ENCODE results near the gene NR1D1.
"Not testable (repeated sequence)": the region's sequence is repeated elsewhere in the genome, so short reads cannot be mapped to it uniquely, and the experiment has no call there.

NR1D1 gene

GRCh38 chr17:40100419-40100668, at the start of gene NR1D1:
TSS of gene NR1D1 (minus strand) at chr17:40100589. CDS start at chr17:40100094, 495 bp downstream.
- H4K20me1 ChIP-seq (ENCODE audit: insufficient read depth, low read length, poor library complexity, severe bottlenecking), result peaks cover 7% of the 10 kb centered on the region
- no peaks in the 10 kb centered on the region for H3K9me2 ChIP-seq (replicated peaks; ENCODE audit: low read depth, low read length)
- peak within 1 kb of the TSS; percentile 66 for H3K9ac ChIP-seq (ENCODE audit: low read depth, low read length, poor library complexity, severe bottlenecking)
- H3K4me1 ChIP-seq (ENCODE audit: insufficient read depth, low read length, poor library complexity, severe bottlenecking), result peaks cover 66% of the 10 kb centered on the region
- TF ChIP-seq CTCF (conservative IDR thresholded peaks at IDR 0.05; ENCODE audit: low read length) (no peak), EZH2phosphoT487 (IDR thresholded peaks at IDR 0.05; ENCODE audit: borderline replicate concordance) (no peak)
- H3F3A ChIP-seq (ENCODE audit: low read depth), result no peaks in the 10 kb centered on the region
- no peaks in the 10 kb centered on the region for H3K27me3 ChIP-seq (ENCODE audit: insufficient read depth, low read length, poor library complexity, severe bottlenecking)
- no peaks in the 10 kb centered on the region for H3K9me3 ChIP-seq (ENCODE audit: insufficient read depth, low read depth, low read length)
- no peaks in the 10 kb centered on the region for H3K36me3 ChIP-seq (ENCODE audit: insufficient read depth, low read length)
- H3K4me2 ChIP-seq (ENCODE audit: low read depth, low read length, poor library complexity, severe bottlenecking), result peak within 1 kb of the TSS; percentile 96
- H2AFZ ChIP-seq (ENCODE audit: low read length), result peak within 1 kb of the TSS; percentile 84
- H3K4me3 ChIP-seq (ENCODE audit: low read length, poor library complexity, severe bottlenecking), result peak within 1 kb of the TSS; percentile 80
- H3K79me2 ChIP-seq (ENCODE audit: insufficient read depth, low read length), result peaks cover 11% of the 10 kb centered on the region; the same call in 1 of the 2 replicates

- no peak overlapping the region for H3K9ac ChIP-seq (ENCODE audit: low read depth, low read length, poor library complexity, severe bottlenecking)
- H2AFZ ChIP-seq (ENCODE audit: low read length), result no peak overlapping the region
- TF ChIP-seq EZH2phosphoT487 (IDR thresholded peaks at IDR 0.05; ENCODE audit: borderline replicate concordance) (no peak), CTCF (conservative IDR thresholded peaks at IDR 0.05; ENCODE audit: low read length) (no peak)
- H3K4me2 ChIP-seq (ENCODE audit: low read depth, low read length, poor library complexity, severe bottlenecking), result peak overlapping the region; percentile 59
- H3K27me3 ChIP-seq (ENCODE audit: insufficient read depth, low read length, poor library complexity, severe bottlenecking), result no peaks in the 10 kb centered on the region
- peaks cover 71% of the 10 kb centered on the region for H3K79me2 ChIP-seq (ENCODE audit: insufficient read depth, low read length)
- H3K4me3 ChIP-seq (ENCODE audit: low read length, poor library complexity, severe bottlenecking), result no peak overlapping the region
- H3K4me1 ChIP-seq (ENCODE audit: insufficient read depth, low read length, poor library complexity, severe bottlenecking), result peaks cover 20% of the 10 kb centered on the region
- H3K9me3 ChIP-seq (ENCODE audit: insufficient read depth, low read depth, low read length), result no peaks in the 10 kb centered on the region
- H4K20me1 ChIP-seq (ENCODE audit: insufficient read depth, low read length, poor library complexity, severe bottlenecking), result peaks cover 34% of the 10 kb centered on the region
- no peaks in the 10 kb centered on the region for H3K9me2 ChIP-seq (replicated peaks; ENCODE audit: low read depth, low read length)
- H3K36me3 ChIP-seq (ENCODE audit: insufficient read depth, low read length), result peaks cover 36% of the 10 kb centered on the region; the same call in 1 of the 2 replicates
- H3F3A ChIP-seq (ENCODE audit: low read depth), result no peaks in the 10 kb centered on the region
Measured at GRCh38 chr17:40148527-40148926, 48.1 kb upstream of the NR1D1 start.

- Histone ChIP-seq H3K27me3 (ENCODE audit: insufficient read depth, low read length, poor library complexity, severe bottlenecking) (no peaks in the 10 kb centered on the region), H3K4me1 (ENCODE audit: insufficient read depth, low read length, poor library complexity, severe bottlenecking) (peaks cover 31% of the 10 kb centered on the region), H3F3A (ENCODE audit: low read depth) (no peaks in the 10 kb centered on the region), H4K20me1 (ENCODE audit: insufficient read depth, low read length, poor library complexity, severe bottlenecking) (peaks cover 25% of the 10 kb centered on the region), H3K9me2 (replicated peaks; ENCODE audit: low read depth, low read length) (no peaks in the 10 kb centered on the region), H3K4me3 (ENCODE audit: low read length, poor library complexity, severe bottlenecking) (no peak overlapping the region), H2AFZ (ENCODE audit: low read length) (no peak overlapping the region), H3K36me3 (ENCODE audit: insufficient read depth, low read length) (peaks cover 22% of the 10 kb centered on the region; the same call in 1 of the 2 replicates), H3K79me2 (ENCODE audit: insufficient read depth, low read length) (peaks cover 69% of the 10 kb centered on the region), H3K4me2 (ENCODE audit: low read depth, low read length, poor library complexity, severe bottlenecking) (no peak overlapping the region), H3K9ac (ENCODE audit: low read depth, low read length, poor library complexity, severe bottlenecking) (no peak overlapping the region), H3K9me3 (ENCODE audit: insufficient read depth, low read depth, low read length) (no peaks in the 10 kb centered on the region)
- no peak for TF ChIP-seq CTCF (conservative IDR thresholded peaks at IDR 0.05; ENCODE audit: low read length)
- no peak for TF ChIP-seq EZH2phosphoT487 (IDR thresholded peaks at IDR 0.05; ENCODE audit: borderline replicate concordance)
Measured at GRCh38 chr17:40145476-40145875, 45.1 kb upstream of the NR1D1 start.

- H3K4me2 ChIP-seq (ENCODE audit: low read depth, low read length, poor library complexity, severe bottlenecking), result not testable (repeated sequence)
Measured at GRCh38 chr17:40143166-40143565, 42.8 kb upstream of the NR1D1 start.

More at GRCh38 chr17:40143166-40143565, 42.8 kb upstream of the NR1D1 start:
- H3K36me3 ChIP-seq (ENCODE audit: insufficient read depth, low read length); H3K4me3 ChIP-seq (ENCODE audit: low read length, poor library complexity, severe bottlenecking); H3K9me3 ChIP-seq (ENCODE audit: insufficient read depth, low read depth, low read length); H3K9me2 ChIP-seq (replicated peaks; ENCODE audit: low read depth, low read length); H3K9ac ChIP-seq (ENCODE audit: low read depth, low read length, poor library complexity, severe bottlenecking); H3K27me3 ChIP-seq (ENCODE audit: insufficient read depth, low read length, poor library complexity, severe bottlenecking); H2AFZ ChIP-seq (ENCODE audit: low read length); H3F3A ChIP-seq (ENCODE audit: low read depth): not testable (repeated sequence)
- peaks cover 63% of the 10 kb centered on the region for H3K79me2 ChIP-seq (ENCODE audit: insufficient read depth, low read length)
- peaks cover 35% of the 10 kb centered on the region for H3K4me1 ChIP-seq (ENCODE audit: insufficient read depth, low read length, poor library complexity, severe bottlenecking)
- H4K20me1 ChIP-seq (ENCODE audit: insufficient read depth, low read length, poor library complexity, severe bottlenecking), result peaks cover 16% of the 10 kb centered on the region
